ENCODE results near the gene PIANP.
"Not testable (repeated sequence)": the region's sequence is repeated elsewhere in the genome, so short reads cannot be mapped to it uniquely, and the experiment has no call there.

Gene PIANP

GRCh38 chr12:6700646-6701051, at the start of gene PIANP:
TSS of gene PIANP (minus strand) at chr12:6700815. CDS start at chr12:6698061, 2,754 bp downstream.
- H3K4me3 ChIP-seq (ENCODE audit: low read depth, low read length), result no peak within 1 kb of the TSS
- DNase-seq (ENCODE audit: low read depth), result no peak
- TF ChIP-seq, protein P1, sequence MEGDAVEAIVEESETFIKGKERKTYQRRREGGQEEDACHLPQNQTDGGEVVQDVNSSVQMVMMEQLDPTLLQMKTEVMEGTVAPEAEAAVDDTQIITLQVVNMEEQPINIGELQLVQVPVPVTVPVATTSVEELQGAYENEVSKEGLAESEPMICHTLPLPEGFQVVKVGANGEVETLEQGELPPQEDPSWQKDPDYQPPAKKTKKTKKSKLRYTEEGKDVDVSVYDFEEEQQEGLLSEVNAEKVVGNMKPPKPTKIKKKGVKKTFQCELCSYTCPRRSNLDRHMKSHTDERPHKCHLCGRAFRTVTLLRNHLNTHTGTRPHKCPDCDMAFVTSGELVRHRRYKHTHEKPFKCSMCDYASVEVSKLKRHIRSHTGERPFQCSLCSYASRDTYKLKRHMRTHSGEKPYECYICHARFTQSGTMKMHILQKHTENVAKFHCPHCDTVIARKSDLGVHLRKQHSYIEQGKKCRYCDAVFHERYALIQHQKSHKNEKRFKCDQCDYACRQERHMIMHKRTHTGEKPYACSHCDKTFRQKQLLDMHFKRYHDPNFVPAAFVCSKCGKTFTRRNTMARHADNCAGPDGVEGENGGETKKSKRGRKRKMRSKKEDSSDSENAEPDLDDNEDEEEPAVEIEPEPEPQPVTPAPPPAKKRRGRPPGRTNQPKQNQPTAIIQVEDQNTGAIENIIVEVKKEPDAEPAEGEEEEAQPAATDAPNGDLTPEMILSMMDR (IDR thresholded peaks at IDR 0.05; ENCODE audit: low read depth, low read length, missing control alignments), result no peak

GRCh38 chr12:6748761-6749160, 48.1 kb upstream of the PIANP start:
- H3K4me3 ChIP-seq (ENCODE audit: low read depth, low read length), result no peak overlapping the region
- no peak for DNase-seq (ENCODE audit: low read depth)
- TF ChIP-seq, protein P1 (IDR thresholded peaks at IDR 0.05; ENCODE audit: low read depth, low read length, missing control alignments), result no peak

GRCh38 chr12:6747216-6747615, 46.6 kb upstream of the PIANP start:
- no peak for DNase-seq (ENCODE audit: low read depth)
- H3K4me3 ChIP-seq (ENCODE audit: low read depth, low read length), result no peak overlapping the region
- TF ChIP-seq, protein P1 (IDR thresholded peaks at IDR 0.05; ENCODE audit: low read depth, low read length, missing control alignments), result no peak

DNA sequence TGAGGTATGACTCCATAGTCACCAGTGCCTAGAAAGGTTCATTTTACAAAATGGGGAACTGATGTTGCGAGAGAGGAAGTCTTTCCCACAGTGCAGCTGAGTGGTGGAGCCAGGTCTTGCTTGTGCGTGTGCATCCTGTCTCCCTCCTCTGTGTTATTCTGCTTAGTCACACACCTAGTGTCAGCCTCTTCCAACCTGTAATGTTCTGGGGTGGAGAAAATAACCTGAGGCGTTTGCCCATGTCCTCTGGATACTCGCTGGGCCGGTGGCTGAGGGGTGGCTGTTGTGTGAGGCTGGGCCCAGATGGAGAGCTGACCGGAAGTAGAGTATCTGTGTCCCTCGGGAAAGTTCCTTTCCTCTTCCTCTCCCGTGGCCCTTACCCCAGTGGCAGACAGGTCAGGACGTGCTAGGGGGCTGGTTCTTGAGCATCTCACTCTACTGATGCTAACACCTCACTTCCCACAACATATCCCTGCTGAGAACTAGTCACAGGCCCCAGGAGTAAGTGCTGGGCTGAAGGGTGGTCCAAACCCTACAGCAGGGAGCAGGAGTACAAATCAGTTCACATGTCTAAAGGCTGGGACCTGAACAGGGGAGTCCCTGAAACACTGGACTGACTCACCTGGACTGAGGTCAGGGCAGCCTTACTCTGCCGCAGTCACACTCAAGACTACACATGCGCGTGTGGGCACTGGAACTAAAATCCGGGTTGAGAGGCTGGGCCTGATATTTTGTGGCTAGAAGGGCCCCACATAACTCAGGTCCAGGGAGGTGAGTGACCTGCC, 45.3 kb upstream of the PIANP start:
- no peak overlapping the region for H3K4me3 ChIP-seq (ENCODE audit: low read depth, low read length)
- TF ChIP-seq, protein P1 (IDR thresholded peaks at IDR 0.05; ENCODE audit: low read depth, low read length, missing control alignments), result no peak

DNA sequence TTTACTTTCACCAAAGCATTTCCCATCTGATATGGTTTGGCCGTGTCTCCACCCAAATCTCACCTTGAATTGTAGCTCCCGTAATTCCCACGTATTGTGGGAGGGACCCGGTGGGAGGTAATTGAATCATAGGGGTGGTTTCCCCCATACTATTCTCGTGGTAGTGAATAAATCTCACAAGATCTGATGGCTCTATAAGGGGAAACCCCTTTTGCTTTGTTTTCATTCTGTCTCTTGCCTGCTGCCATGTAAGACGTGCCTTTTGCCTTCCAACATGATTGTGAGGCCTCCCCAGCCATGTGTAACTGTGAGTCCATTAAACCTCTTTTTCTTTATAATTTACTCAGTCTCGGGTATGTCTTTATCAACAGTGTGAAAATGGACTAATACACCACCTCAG, 42.7 kb upstream of the PIANP start:
- not testable (repeated sequence) for DNase-seq (ENCODE audit: low read depth); H3K4me3 ChIP-seq (ENCODE audit: low read depth, low read length)

More for the DNA sequence above, 45.3 kb upstream of the PIANP start:
- DNase-seq (ENCODE audit: low read depth), result no peak

- no peak overlapping the region for H3K4me3 ChIP-seq (ENCODE audit: low read depth, low read length)
- DNase-seq (ENCODE audit: low read depth), result no peak
- TF ChIP-seq, protein P1 (IDR thresholded peaks at IDR 0.05; ENCODE audit: low read depth, low read length, missing control alignments), result no peak
Observed at GRCh38 chr12:6742834-6743233, 42.2 kb upstream of the PIANP start.

- H3K4me3 ChIP-seq (ENCODE audit: low read depth, low read length); DNase-seq (ENCODE audit: low read depth): not testable (repeated sequence)
Observed at GRCh38 chr12:6742080-6742479, 41.5 kb upstream of the PIANP start.

DNA sequence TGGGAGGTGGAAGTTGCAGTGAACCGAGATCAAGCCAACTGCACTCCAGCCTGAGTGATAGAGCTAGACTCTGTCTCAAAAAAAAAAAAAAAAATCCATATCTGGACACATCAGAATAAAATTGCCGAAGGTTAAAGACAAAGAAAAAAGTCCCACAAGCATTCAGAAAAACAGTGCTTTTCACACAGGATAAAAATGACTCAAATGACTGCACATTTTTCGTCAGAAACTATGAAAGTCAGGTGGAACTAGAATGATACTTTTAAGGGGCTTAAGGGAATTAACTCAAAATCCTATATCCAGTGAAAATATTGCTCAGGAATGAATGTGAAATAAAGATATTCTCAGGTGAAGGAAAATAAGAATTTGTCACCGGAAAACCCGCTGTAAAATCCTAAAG, 36.1 kb upstream of the PIANP start:
- TF ChIP-seq, protein P1 (IDR thresholded peaks at IDR 0.05; ENCODE audit: low read depth, low read length, missing control alignments), result no peak
- DNase-seq (ENCODE audit: low read depth), result no peak
- H3K4me3 ChIP-seq (ENCODE audit: low read depth, low read length), result no peak overlapping the region
